ENCODE results near the gene TTBK1.

Gene TTBK1

GRCh38 chr6:43223175-43223574 lies 20.1 kb upstream of the TTBK1 start:
- DNase-seq (ENCODE audit: low spot score): no peak

- DNase-seq (ENCODE audit: low spot score): no peak
Measured at GRCh38 chr6:43226192-43226851, 17.0 kb upstream of the TTBK1 start.

- peak; percentile 57 for DNase-seq (ENCODE audit: low spot score)
Measured at GRCh38 chr6:43228951-43229802, 14.1 kb upstream of the TTBK1 start, which contains the start of gene DNPH1. TSS of gene DNPH1 (minus strand) at chr6:43229481. CDS start at chr6:43229456, 25 bp downstream.

- no peak for DNase-seq (ENCODE audit: low spot score)
Measured at GRCh38 chr6:43229803-43230620, 13.3 kb upstream of the TTBK1 start.

- no peak for DNase-seq (ENCODE audit: low spot score)
Measured at GRCh38 chr6:43231053-43231452, 12.2 kb upstream of the TTBK1 start.

- DNase-seq (ENCODE audit: low spot score): no peak
Measured at GRCh38 chr6:43231735-43232450, 11.4 kb upstream of the TTBK1 start.

- no peak for DNase-seq (ENCODE audit: low spot score)
Measured at GRCh38 chr6:43235841-43236240, 7.4 kb upstream of the TTBK1 start.

GRCh38 chr6:43239054-43239453 lies 4.2 kb upstream of the TTBK1 start:
- DNase-seq (ENCODE audit: low spot score): no peak

GRCh38 chr6:43240950-43241349 lies 2.3 kb upstream of the TTBK1 start:
- DNase-seq (ENCODE audit: low spot score): no peak

GRCh38 chr6:43241446-43241845 lies 1.8 kb upstream of the TTBK1 start:
- no peak for DNase-seq (ENCODE audit: low spot score)

GRCh38 chr6:43243664-43244321 lies 512 bp downstream of the TTBK1 start:
- DNase-seq (ENCODE audit: low spot score): no peak

- DNase-seq (ENCODE audit: low spot score): peak; percentile 39
Measured at GRCh38 chr6:43246301-43247113, 3.2 kb downstream of the TTBK1 start.

- peak; percentile 67 for DNase-seq (ENCODE audit: low spot score)
Measured at GRCh38 chr6:43247114-43247999, 4.1 kb downstream of the TTBK1 start.

- no peak for DNase-seq (ENCODE audit: low spot score)
Measured at GRCh38 chr6:43248101-43248500, 4.8 kb downstream of the TTBK1 start.

GRCh38 chr6:43248791-43249190 lies 5.5 kb downstream of the TTBK1 start:
- DNase-seq (ENCODE audit: low spot score): no peak

- DNase-seq (ENCODE audit: low spot score): no peak
Measured at GRCh38 chr6:43250992-43251373, 7.7 kb downstream of the TTBK1 start.

- no peak for DNase-seq (ENCODE audit: low spot score)
Measured at GRCh38 chr6:43253401-43253800, 10.1 kb downstream of the TTBK1 start.

GRCh38 chr6:43254138-43254817 lies 11.0 kb downstream of the TTBK1 start:
- no peak for DNase-seq (ENCODE audit: low spot score)

GRCh38 chr6:43254846-43255245 lies 11.6 kb downstream of the TTBK1 start:
- no peak for DNase-seq (ENCODE audit: low spot score)

All from SW480 (cell line).